B cell (primary cell): ENCODE results near the gene PLD4. TPM values are rescaled to one million over a fixed set of nuclear protein-coding genes. Genes with fewer than 3 reads are reported as not detected.

Experiments
- ATAC-seq: fragments of 200-7000 bp; cut with Tn5 transposase; one replicate; pipeline ENCODE4 v1.10.0; 2021; ENCODE audit warnings: low read depth, mild to moderate bottlenecking, moderate number of reproducible peaks, moderate library complexity
- CTCF ChIA-PET: fragments of 350-600 bp; sonication (Branson Sonifier 250); formaldehyde crosslinking; loops from one replicate; lab custom pipeline; 2021; ENCODE audit warnings: antibody characterized with exemption, inconsistent platforms; lab: Charles Lee
- POLR2A ChIA-PET: fragments of 350-600 bp; sonication (Branson Sonifier 250); formaldehyde crosslinking; loops from one replicate; lab custom pipeline; 2021; ENCODE audit warnings: antibody characterized with exemption; lab: Charles Lee
- DNase-seq: peaks from one replicate; pipeline ENCODE4 v3.0.0; 2013
- H2AFZ ChIP-seq: 2 replicates; pipeline ENCODE4 v1.6.1; 2012; ENCODE audit warnings: mild to moderate bottlenecking, low read depth, low read length; ENCODE audit not compliant: insufficient read depth, poor library complexity, severe bottlenecking
- H3K27ac ChIP-seq, 2 donors: 1 replicate in 1 of 2; 2 replicates in 1 of 2; pipeline ENCODE4 v1.5.1; 2012 to 2013; ENCODE audit warnings: low read length in 2 of 2, mild to moderate bottlenecking in 2 of 2, moderate library complexity in 1 of 2
- H3K27me3 ChIP-seq, 4 experiments: fragments of 200-600 bp in 1 of 4; sonication (generic) in 1 of 4; replicated peaks in 1 of 4; 1 replicate in 2 of 4; 2 replicates in 2 of 4; pipeline versions ENCODE4 v1.6.1 to v1.7.0; 2013 to 2016; ENCODE audit warnings: low read length in 3 of 4, mild to moderate bottlenecking in 2 of 4, mixed read lengths in 1 of 4, moderate library complexity in 1 of 4; ENCODE audit not compliant: insufficient read depth in 4 of 4, control insufficient read depth in 3 of 4; ENCODE audit errors: control extremely low read depth in 1 of 4
- H3K36me3 ChIP-seq, 2 experiments: replicated peaks in 1 of 2; 1 replicate in 1 of 2; 2 replicates in 1 of 2; pipeline versions ENCODE4 v1.6.1 to v1.7.1; 2013; ENCODE audit warnings: low read length in 1 of 2; ENCODE audit not compliant: insufficient read depth in 2 of 2, control insufficient read depth in 1 of 2; ENCODE audit errors: control extremely low read depth in 1 of 2, extremely low read depth in 1 of 2
- H3K4me1 ChIP-seq, 2 donors: fragments of 200-600 bp in 1 of 2; sonication (generic) in 1 of 2; 1 replicate in 1 of 2; 2 replicates in 1 of 2; pipeline versions ENCODE4 v1.5.1 to v1.6.1; 2013 to 2017; ENCODE audit warnings: low read length in 2 of 2; ENCODE audit not compliant: control insufficient read depth in 2 of 2, insufficient read depth in 2 of 2
- H3K4me2 ChIP-seq: replicated peaks from 2 replicates; pipeline ENCODE3; 2012; ENCODE audit warnings: mild to moderate bottlenecking, low read depth, low read length; ENCODE audit not compliant: poor library complexity, severe bottlenecking
- H3K4me3 ChIP-seq, 5 experiments: fragments of 200-600 bp in 1 of 5; sonication (generic) in 1 of 5; 1 replicate in 3 of 5; 2 replicates in 2 of 5; pipeline versions ENCODE4 v1.5.1 to v1.7.0; 2011 to 2016; ENCODE audit warnings: low read length in 4 of 5, mild to moderate bottlenecking in 4 of 5, low read depth in 2 of 5, control low read depth in 1 of 5, moderate library complexity in 1 of 5; ENCODE audit not compliant: insufficient read depth in 1 of 5; ENCODE audit errors: control extremely low read depth in 1 of 5, extremely low read depth in 1 of 5
- H3K79me2 ChIP-seq: fragments of 200-600 bp; sonication (generic); one replicate; pipeline ENCODE4 v1.6.0; 2016; ENCODE audit warnings: low read length; ENCODE audit not compliant: control insufficient read depth, insufficient read depth
- H3K9ac ChIP-seq: fragments of 200-600 bp; sonication (generic); 2 replicates; pipeline ENCODE4 v1.6.1; 2017; ENCODE audit warnings: mild to moderate bottlenecking, low read length, moderate library complexity
- H3K9me3 ChIP-seq, 3 donors: one replicate each; pipeline versions ENCODE4 v1.6.1 to v1.7.1; 2013; ENCODE audit warnings: low read length in 2 of 3; ENCODE audit not compliant: control insufficient read depth in 2 of 3, insufficient read depth in 1 of 3; ENCODE audit errors: control extremely low read depth in 1 of 3
- H4K20me1 ChIP-seq: 2 replicates; pipeline ENCODE4 v1.6.0; 2012; ENCODE audit warnings: mild to moderate bottlenecking, low read length; ENCODE audit not compliant: insufficient read depth, control insufficient read depth, poor library complexity, severe bottlenecking
- H3K27ac Mint-ChIP-seq: one replicate; pipeline ENCODE4 v1.8.0; 2021; ENCODE audit warnings: mixed read lengths
- H3K27me3 Mint-ChIP-seq: one replicate; pipeline ENCODE4 v1.8.0; 2021; ENCODE audit warnings: mixed read lengths
- H3K4me1 Mint-ChIP-seq: one replicate; pipeline ENCODE4 v1.8.0; 2021; ENCODE audit warnings: mixed read lengths
- H3K4me3 Mint-ChIP-seq: one replicate; pipeline ENCODE4 v1.8.0; 2021; ENCODE audit warnings: mixed read lengths
- H3K9me3 Mint-ChIP-seq: one replicate; pipeline ENCODE4 v1.8.0; 2022; ENCODE audit warnings: mixed read lengths; ENCODE audit not compliant: insufficient read depth
- EZH2 ChIP-seq: IDR thresholded peaks from 2 replicates; pipeline ENCODE4 v1.6.1; 2012; ENCODE audit warnings: borderline replicate concordance, low read depth, mild to moderate bottlenecking, moderate library complexity, low read length; ENCODE audit not compliant: insufficient read depth, poor library complexity, severe bottlenecking
- WGBS: methylation state at CpG from one replicate; pipeline ENCODE4 v1.1.5; 2013; ENCODE audit warnings: missing lambda C conversion rate; ENCODE audit not compliant: insufficient coverage; 5-methylcytosine and 5-hydroxymethylcytosine counted together
- intact Hi-C: fragments of 100-400 bp; cut with micrococcal nuclease; formaldehyde crosslinking; loops from one replicate; pipeline ENCODE4 v1.10.0; 2022
- polyA plus RNA-seq: library from polyadenylated mRNA; depleted of rRNA; stranded (reverse); fragments of >200 nt; gene quantifications from 2 replicates; pipeline ENCODE4 v1.2.3, GENCODE V29; 2012
- total RNA-seq, 2 donors: library from RNA; stranded (reverse); fragments of 120-200 nt in 1 of 2; gene quantifications; 1 replicate in 1 of 2; 2 replicates in 1 of 2; pipeline versions ENCODE4 v1.2.3 to v1.2.4, GENCODE V29; 2013 to 2022
- TF ChIP-seq, protein P1 (sequence below): fragments of 200-600 bp; IDR thresholded peaks from one replicate; pipeline ENCODE4 v1.8.0; 2022; ENCODE audit warnings: antibody characterized with exemption, mild to moderate bottlenecking

The PLD4 gene
- total and polyA plus RNA-seq, 2 donors (not counting 1 experiment from before 2014, with no cell fraction given), result 49.9 to 79.7 TPM

DNA sequence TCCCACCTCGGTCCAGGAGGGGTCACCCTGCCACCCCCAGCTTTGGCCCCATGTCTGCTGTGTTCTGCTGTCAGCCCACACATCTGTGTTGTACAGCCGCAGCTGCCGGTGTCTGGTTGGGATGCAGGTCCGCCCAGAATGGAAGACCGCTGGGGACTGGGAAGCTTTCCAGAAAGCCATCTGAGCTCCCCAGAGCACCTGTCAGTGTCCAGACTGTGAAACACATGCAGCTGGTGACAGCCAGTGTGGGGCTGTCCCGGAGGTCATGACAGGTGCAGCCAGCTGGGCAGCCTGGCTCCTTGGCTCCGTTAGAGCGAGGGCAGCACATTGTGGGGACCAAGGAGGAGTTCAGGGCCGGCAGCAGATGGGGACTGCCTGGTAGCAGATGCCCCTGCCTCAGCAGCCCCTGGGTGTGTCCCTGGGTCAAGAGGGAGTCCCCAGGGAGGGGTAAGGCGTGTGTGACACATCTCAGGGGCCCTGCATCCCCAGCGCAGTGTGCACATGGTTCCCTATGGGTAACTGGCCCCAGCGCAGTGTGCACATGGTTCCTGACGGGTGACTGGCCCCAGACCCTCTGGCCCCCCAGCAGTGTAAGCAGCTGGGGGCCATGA is 43.2 kb upstream of the PLD4 start:
- no peak overlapping the region for H3K4me3 ChIP-seq
- H4K20me1 ChIP-seq, result no peaks in the 10 kb centered on the region
- ATAC-seq (no peak), DNase-seq (no peak)
- no peaks in the 10 kb centered on the region for H3K36me3 ChIP-seq
- Mint-ChIP-seq H3K4me3 (no peak overlapping the region), H3K27ac (no peak overlapping the region), H3K4me1 (no peaks in the 10 kb centered on the region), H3K9me3 (no peaks in the 10 kb centered on the region), H3K27me3 (no peaks in the 10 kb centered on the region)
- H2AFZ ChIP-seq, result no peak overlapping the region
- no peak overlapping the region for H3K27ac ChIP-seq
- no peaks in the 10 kb centered on the region for H3K4me1 ChIP-seq
- TF ChIP-seq, protein P1, sequence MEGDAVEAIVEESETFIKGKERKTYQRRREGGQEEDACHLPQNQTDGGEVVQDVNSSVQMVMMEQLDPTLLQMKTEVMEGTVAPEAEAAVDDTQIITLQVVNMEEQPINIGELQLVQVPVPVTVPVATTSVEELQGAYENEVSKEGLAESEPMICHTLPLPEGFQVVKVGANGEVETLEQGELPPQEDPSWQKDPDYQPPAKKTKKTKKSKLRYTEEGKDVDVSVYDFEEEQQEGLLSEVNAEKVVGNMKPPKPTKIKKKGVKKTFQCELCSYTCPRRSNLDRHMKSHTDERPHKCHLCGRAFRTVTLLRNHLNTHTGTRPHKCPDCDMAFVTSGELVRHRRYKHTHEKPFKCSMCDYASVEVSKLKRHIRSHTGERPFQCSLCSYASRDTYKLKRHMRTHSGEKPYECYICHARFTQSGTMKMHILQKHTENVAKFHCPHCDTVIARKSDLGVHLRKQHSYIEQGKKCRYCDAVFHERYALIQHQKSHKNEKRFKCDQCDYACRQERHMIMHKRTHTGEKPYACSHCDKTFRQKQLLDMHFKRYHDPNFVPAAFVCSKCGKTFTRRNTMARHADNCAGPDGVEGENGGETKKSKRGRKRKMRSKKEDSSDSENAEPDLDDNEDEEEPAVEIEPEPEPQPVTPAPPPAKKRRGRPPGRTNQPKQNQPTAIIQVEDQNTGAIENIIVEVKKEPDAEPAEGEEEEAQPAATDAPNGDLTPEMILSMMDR, result no peak
- TF ChIP-seq EZH2, result no peak
- H3K9ac ChIP-seq, result no peak overlapping the region
- POLR2A ChIA-PET, result no interaction called here
- CTCF ChIA-PET, result no interaction called here
- WGBS, result 78% methylated on average over 12 of the region's 13 CpGs
- H3K79me2 ChIP-seq, result no peaks in the 10 kb centered on the region
- no peaks in the 10 kb centered on the region for H3K27me3 ChIP-seq
- no peak overlapping the region for H3K4me2 ChIP-seq
- intact Hi-C loops, result no loop called here
- peaks cover 0 to 6% (median 0%) of the 10 kb centered on the region in 3 donors for H3K9me3 ChIP-seq

DNA sequence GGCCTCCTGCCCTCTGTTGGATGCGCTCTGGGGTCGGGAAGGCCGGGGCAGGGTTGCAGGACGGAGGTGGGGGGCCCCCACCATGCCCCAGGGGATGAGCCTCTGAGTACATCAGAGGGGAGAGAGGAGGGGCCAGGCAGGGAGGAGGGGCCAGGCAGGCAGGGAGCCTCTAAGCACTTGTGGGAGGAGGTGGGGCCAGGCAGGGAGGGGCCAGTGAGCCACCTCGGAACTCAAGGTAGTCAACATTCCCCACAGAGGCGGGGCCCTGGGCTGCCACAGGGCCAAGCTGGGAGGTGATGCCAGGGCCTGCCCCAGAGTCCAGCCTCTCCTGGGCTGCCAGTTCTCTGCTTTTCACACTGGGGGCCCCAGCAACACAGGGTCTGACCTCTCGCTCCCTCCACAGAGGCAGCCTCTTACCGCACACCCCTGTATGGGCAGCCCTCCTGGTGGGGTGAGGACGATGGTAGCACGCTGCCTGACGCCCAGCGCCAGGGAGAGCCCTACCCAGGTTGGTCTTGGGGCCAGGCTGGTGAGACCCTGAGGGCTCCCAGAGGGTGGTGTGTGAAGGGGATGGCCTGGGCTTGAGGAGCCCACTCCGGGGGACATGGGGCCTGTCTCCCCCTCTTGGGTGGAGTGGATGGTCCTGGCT is 42.2 kb upstream of the PLD4 start:
- no peak for DNase-seq
- H3K4me2 ChIP-seq, result no peak overlapping the region
- TF ChIP-seq EZH2, result no peak
- H3K79me2 ChIP-seq, result no peaks in the 10 kb centered on the region
- no peak overlapping the region for H3K4me3 ChIP-seq
- POLR2A ChIA-PET, result no interaction called here
- CTCF ChIA-PET, result no interaction called here
- no peaks in the 10 kb centered on the region for H3K27me3 ChIP-seq
- no peaks in the 10 kb centered on the region for H4K20me1 ChIP-seq
- intact Hi-C loops, result no loop called here
- H3K27ac ChIP-seq, result no peak overlapping the region
- H3K27me3 Mint-ChIP-seq, result no peaks in the 10 kb centered on the region
- no peaks in the 10 kb centered on the region for H3K36me3 ChIP-seq
- H3K4me1 ChIP-seq, result no peaks in the 10 kb centered on the region
- H3K9me3 ChIP-seq, result peaks cover 0 to 3% (median 0%) of the 10 kb centered on the region in 3 donors
- H3K4me1 Mint-ChIP-seq, result no peaks in the 10 kb centered on the region
- H3K4me3 Mint-ChIP-seq, result no peak overlapping the region
- H3K9me3 Mint-ChIP-seq, result no peaks in the 10 kb centered on the region
- H3K9ac ChIP-seq, result no peak overlapping the region
- 70% methylated on average over 12 of the region's 13 CpGs for WGBS
- ATAC-seq, result peak; percentile 33
- H3K27ac Mint-ChIP-seq, result no peak overlapping the region
- no peak overlapping the region for H2AFZ ChIP-seq
